GM20000 (cell line): ENCODE data around the gene CDC45.

ENCODE experiments used
- DNase-seq: peaks from one replicate; pipeline ENCODE4 v3.0.0; 2012; ENCODE audit warnings: low spot score
- CTCF ChIP-seq: IDR thresholded peaks from 2 replicates; pipeline ENCODE4 v1.5.1; 2012; ENCODE audit warnings: mild to moderate bottlenecking, control low read depth; ENCODE audit errors: extremely low read depth, missing control alignments

Gene CDC45

GRCh38 chr22:19483481-19484244 lies 3.9 kb downstream of the CDC45 start:
- no peak for DNase-seq
- no peak for TF ChIP-seq CTCF

GRCh38 chr22:19488285-19488684 lies 8.6 kb downstream of the CDC45 start:
- TF ChIP-seq CTCF: no peak
- DNase-seq: no peak

GRCh38 chr22:19488884-19489843 lies 9.4 kb downstream of the CDC45 start:
- no peak for DNase-seq
- TF ChIP-seq CTCF: no peak

- TF ChIP-seq CTCF: no peak
- no peak for DNase-seq
These were observed 11.0 kb downstream of the CDC45 start for GRCh38 chr22:19490628-19491230.

- TF ChIP-seq CTCF: no peak
- no peak for DNase-seq
These were observed 12.9 kb downstream of the CDC45 start for GRCh38 chr22:19492504-19493174.

GRCh38 chr22:19494001-19494560 lies 14.4 kb downstream of the CDC45 start:
- no peak for TF ChIP-seq CTCF
- DNase-seq: no peak
